LoVo (cell line): Measurements from ENCODE around the gene TUBG2.
"Not testable (repeated sequence)": the region's sequence is repeated elsewhere in the genome, so short reads cannot be mapped to it uniquely, and the experiment has no call there.

ENCODE experiments used
- DNase-seq: peaks from one replicate; pipeline ENCODE4 v3.0.0-alpha.2; 2016; ENCODE audit warnings: low spot score

The TUBG2 gene

GRCh38 chr17:42655528-42655927 is 3.6 kb upstream of the TUBG2 start:
- no peak for DNase-seq

- DNase-seq = no peak
Observed at GRCh38 chr17:42657824-42658588, 1.1 kb upstream of the TUBG2 start.

DNA sequence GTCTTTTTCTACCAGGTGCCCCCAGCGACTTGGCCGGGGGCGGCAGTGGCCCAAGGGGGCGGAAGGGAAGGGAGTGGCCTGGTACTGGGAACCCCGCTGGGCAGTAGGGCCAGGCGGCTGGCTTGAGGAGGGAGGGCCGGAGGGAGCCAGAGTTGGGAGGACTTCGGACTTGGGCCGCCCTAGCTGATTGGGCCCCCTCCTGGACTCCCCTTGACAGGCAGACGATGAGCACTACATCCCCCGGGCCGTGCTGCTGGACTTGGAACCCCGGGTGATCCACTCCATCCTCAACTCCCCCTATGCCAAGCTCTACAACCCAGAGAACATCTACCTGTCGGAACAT is 819 bp downstream of the TUBG2 start:
- not testable (repeated sequence) for DNase-seq

GRCh38 chr17:42660692-42661345 is 1.7 kb downstream of the TUBG2 start:
- peak; percentile 64 for DNase-seq

- DNase-seq = no peak
Observed at GRCh38 chr17:42665581-42666001, 6.5 kb downstream of the TUBG2 start.

DNA sequence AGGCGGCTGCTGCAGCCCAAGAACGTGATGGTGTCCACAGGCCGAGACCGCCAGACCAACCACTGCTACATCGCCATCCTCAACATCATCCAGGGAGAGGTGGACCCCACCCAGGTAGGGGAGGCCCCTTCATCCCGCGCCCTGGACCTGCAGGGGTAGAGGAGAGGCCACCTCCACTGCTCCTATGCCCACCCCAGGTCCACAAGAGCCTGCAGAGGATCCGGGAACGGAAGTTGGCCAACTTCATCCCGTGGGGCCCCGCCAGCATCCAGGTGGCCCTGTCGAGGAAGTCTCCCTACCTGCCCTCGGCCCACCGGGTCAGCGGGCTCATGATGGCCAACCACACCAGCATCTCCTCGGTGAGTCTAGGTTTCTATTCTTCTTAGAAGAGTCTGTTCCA is 7.0 kb downstream of the TUBG2 start:
- not testable (repeated sequence) for DNase-seq

DNA sequence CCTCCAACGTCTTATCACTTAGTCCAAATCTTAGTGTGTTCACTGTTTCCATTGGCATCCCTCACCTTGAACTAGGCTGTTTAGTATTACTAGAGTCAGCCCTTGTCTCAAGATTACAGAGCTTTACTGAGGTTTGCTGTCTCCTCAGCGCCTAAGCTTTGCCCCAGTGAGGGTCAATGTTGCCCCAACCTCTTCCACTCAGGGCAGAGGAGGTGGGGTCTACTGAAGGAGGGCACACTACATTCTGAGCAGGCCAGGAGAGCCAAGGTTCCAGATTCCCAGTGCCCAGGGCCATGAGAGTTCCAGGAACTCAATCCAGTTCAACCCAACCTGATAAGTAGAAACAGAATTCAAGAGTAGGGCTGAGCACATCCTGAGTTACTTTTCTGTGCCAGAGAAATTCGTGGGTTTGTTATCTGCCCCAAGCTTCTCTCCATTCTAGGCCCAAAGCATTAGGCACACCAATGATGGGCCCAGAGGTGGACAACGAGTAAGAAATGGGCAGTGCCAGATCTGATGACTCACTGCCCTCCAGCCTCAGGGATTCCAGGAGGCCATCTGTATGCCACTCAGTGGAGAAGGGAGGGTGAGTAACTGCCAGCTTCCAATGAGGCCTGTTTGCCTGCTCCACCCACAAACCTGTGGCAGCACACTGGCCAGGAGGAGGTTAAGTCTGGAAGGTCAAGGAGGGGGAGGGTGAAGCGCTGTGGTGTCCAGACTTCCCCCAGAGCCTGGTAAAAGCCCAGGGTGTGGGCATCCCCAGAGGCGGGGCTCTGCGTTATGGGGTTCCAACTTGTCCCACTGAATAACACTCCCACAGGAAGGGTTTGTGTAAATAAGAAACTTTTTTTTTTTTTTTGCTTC is 8.2 kb downstream of the TUBG2 start:
- peak; percentile 47 for DNase-seq

- DNase-seq = no peak
Observed at GRCh38 chr17:42669705-42669976, 10.6 kb downstream of the TUBG2 start.

DNA sequence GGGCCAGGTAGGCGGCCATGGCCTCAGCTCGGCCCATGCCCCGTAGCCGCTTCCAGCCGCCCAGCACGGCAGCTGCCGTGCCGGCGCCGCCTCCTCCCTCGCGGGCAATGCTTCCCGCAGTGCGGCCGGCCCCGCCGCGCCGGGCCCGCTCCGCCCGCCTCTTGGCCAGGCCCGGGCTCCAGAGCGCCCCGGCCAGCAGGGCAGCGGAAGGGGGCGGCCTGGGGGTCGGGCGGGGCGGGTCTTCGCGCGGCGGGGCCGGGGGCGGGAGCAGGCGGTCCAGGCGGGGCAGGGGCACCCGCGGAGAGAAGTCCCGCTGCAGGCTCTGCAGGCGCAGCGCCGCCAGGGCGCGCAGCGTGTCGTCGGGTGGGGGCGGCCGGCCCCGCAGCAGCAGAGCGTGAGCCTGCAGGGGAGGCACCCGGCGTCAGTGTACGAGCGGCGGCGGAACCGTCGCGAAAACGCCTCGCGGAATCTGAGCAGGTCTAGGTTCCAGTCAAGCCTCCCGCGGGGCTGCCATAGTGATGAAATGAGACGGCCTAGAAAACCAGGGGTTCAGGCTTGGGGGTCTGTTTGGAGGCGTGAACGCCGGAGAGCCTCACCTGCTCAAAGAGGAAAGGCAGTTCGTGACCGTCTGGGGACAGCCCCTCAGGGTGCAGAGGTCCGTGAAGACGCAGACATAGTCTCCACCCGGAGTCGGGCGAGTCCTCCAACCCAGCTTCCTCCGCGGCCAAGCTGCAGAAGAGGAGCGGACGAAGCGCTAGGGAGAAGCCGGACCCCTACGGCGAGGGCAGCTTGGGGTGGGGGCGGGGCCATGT is 11.1 kb downstream of the TUBG2 start:
- no peak for DNase-seq

GRCh38 chr17:42670789-42671657 is 11.9 kb downstream of the TUBG2 start:
- DNase-seq = no peak

- DNase-seq = no peak
Observed at GRCh38 chr17:42672038-42672437, 13.0 kb downstream of the TUBG2 start.

DNA sequence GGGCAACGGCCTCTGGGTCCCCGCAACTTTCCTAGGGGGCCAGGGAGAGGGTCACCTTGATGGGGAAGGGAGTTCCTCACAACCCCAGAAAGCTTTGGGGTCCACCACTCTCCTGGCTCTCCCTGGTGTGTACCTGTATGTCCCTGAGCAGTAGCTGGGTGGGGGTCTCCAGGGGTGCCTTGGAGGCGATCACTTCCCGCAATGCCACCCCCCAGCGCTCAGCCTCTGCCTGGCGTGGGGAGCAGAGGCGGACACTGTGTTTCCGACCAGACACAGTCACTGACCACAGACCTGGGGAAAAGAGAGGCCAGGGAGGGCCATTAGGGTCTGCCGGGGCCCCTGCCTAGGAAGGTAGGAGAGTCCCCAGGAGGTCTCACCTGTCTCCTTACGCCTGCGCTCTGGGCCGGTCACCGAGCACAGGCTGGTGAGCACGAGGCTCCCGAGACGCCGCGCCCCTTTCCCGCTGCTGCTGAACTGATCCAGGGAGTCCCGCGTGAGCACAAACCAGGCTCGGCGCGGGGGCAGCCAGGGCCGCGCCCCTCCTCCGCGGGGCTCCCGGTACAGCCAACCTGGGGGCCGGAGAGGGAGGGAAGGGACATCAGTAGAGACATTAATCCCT is 14.3 kb downstream of the TUBG2 start:
- no peak for DNase-seq

DNA sequence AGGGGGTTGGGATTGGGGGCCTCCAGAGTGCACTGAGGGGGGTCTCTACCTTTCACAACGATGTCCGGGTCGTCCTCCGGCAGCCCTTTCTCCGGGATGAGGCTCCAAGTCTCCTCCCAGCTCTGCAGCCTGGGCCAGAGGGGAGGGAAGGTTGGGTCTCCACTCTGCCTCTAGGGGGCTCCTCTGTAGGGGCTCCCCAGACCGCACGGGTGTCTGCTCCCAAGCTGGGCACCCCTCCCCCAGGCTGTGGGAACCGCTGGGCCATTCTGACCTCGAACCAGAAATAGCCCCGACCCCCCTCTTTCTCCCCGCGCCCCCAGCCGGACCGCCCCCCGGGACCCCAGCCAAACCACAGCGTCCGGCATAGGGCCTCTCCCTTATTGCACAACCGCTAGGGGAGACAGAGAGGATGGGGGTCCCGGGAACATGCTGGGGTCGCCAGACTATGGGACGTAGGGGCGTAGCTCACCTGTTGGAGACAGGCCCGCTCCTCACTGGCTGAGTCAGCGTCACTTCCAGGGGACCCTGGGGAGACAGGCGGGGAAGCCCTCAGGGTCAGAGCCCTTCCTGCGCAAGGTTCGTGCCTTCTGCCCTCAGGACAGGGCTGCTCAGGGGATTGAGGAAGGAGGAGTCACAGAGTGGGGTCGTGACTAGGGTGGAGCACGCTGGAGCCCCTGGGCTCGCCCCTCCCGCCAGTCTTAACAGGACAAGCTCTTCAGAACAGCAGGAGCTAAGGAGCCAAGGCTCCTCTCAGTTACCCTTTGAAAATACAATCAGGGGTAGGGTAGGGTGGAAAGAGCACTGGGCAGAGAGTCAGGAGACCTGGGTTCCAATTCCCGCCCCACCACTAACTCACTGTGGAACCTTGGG is 15.0 kb downstream of the TUBG2 start:
- no peak for DNase-seq

- DNase-seq = no peak
Observed at GRCh38 chr17:42674755-42675347, 15.8 kb downstream of the TUBG2 start.

GRCh38 chr17:42675348-42675964 is 16.4 kb downstream of the TUBG2 start:
- DNase-seq = no peak

DNA sequence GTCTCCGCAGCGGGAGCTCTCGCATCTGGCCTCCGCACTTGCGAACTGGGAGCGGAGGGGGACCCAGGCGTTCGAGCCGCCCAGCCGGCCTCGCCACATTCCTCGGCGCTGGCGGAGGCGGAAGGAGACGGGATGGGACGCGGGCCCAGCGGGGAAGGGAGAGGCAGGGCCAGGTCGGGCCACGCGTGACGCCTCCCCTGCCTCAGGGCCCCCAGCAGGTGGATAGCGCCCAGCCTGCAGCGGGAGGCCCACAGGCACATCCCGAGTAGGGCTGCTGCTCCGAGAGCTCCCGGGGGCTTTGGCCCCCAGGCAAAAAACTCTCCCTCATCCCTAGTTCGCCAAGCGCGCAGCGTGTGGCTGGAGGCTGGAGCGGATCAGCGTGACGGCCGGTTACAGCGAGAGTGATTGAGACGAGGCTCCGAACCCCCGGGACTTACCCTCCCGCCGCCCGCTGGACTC is 16.9 kb downstream of the TUBG2 start:
- DNase-seq = peak; percentile 50

DNA sequence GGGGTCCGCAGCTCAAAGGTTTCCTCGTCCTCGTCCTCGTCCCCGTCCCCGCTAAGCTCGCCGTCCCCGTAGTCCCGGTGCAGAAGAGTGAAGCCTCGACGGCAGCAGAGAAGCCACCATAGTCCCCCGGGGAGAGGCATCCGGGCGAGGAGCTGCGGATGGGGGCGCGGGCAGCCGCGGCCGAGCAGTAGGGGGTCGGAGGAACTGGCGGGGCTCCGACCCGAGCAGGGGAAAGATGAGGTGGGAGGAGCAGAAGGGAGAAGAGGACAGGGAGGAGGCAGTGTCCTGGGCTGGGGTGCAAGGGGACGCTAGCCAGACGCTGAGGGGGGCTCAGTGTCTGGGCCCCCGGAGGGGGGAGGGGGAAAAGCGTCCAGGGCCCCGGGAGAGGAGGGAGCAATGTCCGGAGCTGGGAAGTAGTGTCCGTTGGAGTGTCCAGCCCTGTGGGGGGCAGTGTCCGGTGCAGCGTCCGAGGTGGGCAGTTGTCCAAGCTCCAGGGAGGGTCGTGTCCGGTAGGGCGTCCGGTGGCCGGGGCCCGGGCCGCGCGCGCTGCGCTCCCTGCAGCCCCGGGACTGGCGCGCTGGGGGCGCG is 17.4 kb downstream of the TUBG2 start, which contains the start of gene PLEKHH3:
Gene PLEKHH3 (minus strand): TSS at position 571 of the 588 bp plus-strand sequence. CDS start 431 bp downstream, at position 140.
- no peak for DNase-seq
